Caco-2 (cell line): ENCODE measurements around the gene EPPIN. TPM values are rescaled to one million over a fixed set of nuclear protein-coding genes. Genes with fewer than 3 reads are reported as not detected.
A peak's percentile ranks its signal among the peaks of the same experiment; 100 is the strongest.

Experiments
- BruUV-seq: library from RNA; stranded (reverse); fragments of 400-500 nt; replicated peaks from 2 replicates; lab custom pipeline; 2021; lab: Mats Ljungman, UMichigan
- CTCF ChIA-PET: fragments of 300-600 bp; sonication (Branson Sonifier 250); formaldehyde crosslinking; loops from one replicate; lab custom pipeline; 2022; ENCODE audit warnings: antibody characterized with exemption; lab: Charles Lee
- POLR2A ChIA-PET: fragments of 300-600 bp; sonication (Branson Sonifier 250); formaldehyde crosslinking; loops from one replicate; lab custom pipeline; 2022; ENCODE audit warnings: antibody characterized with exemption; lab: Charles Lee
- DNase-seq, 2 experiments: peaks; one replicate each; pipeline versions ENCODE4 v3.0.0 to v3.0.0-alpha.2; 2020 to 2022
- H3K27me3 ChIP-seq: replicated peaks from 2 replicates; pipeline ENCODE4 v1.6.0; 2011; ENCODE audit warnings: low read length; ENCODE audit not compliant: control insufficient read depth, insufficient read depth
- H3K36me3 ChIP-seq: 2 replicates; pipeline ENCODE4 v1.5.1; 2011; ENCODE audit warnings: low read length; ENCODE audit not compliant: control insufficient read depth, insufficient read depth
- H3K4me1 ChIP-seq: fragments of 250-450 bp; sonication (Bioruptor Pico); 2 replicates; pipeline ENCODE4 v1.5.1; 2020; ENCODE audit warnings: mild to moderate bottlenecking
- H3K4me3 ChIP-seq: 2 replicates; pipeline ENCODE4 v1.5.1; 2011; ENCODE audit warnings: low read depth, mild to moderate bottlenecking, control low read depth, low read length
- H3K9me3 ChIP-seq: fragments of 250-450 bp; sonication (Bioruptor Pico); 2 replicates; pipeline ENCODE4 v1.5.1; 2020; ENCODE audit warnings: mild to moderate bottlenecking, moderate library complexity
- H3K27ac Mint-ChIP-seq: one replicate; pipeline ENCODE4 v1.8.0; 2022; ENCODE audit warnings: mixed read lengths; ENCODE audit not compliant: unreplicated experiment
- H3K27me3 Mint-ChIP-seq: one replicate; pipeline ENCODE4 v1.8.0; 2022; ENCODE audit warnings: mixed read lengths; ENCODE audit not compliant: insufficient read depth, unreplicated experiment
- H3K36me3 Mint-ChIP-seq: one replicate; pipeline ENCODE4 v1.8.0; 2022; ENCODE audit warnings: mild to moderate bottlenecking, mixed read lengths; ENCODE audit not compliant: insufficient read depth, unreplicated experiment
- H3K4me1 Mint-ChIP-seq: one replicate; pipeline ENCODE4 v1.8.0; 2022; ENCODE audit warnings: low read depth, mixed read lengths; ENCODE audit not compliant: unreplicated experiment
- H3K4me3 Mint-ChIP-seq: one replicate; pipeline ENCODE4 v1.8.0; 2022; ENCODE audit warnings: mild to moderate bottlenecking, moderate library complexity, mixed read lengths; ENCODE audit not compliant: unreplicated experiment
- H3K9me3 Mint-ChIP-seq: one replicate; pipeline ENCODE4 v1.8.0; 2022; ENCODE audit warnings: mixed read lengths; ENCODE audit not compliant: unreplicated experiment
- intact Hi-C: fragments of 100-400 bp; cut with micrococcal nuclease; formaldehyde crosslinking; loops from one replicate; pipeline ENCODE4 v1.10.0; 2022; ENCODE audit not compliant: unreplicated experiment
- total RNA-seq: library from RNA; stranded (reverse); gene quantifications from 2 replicates; pipeline ENCODE4 v1.2.3, GENCODE V29; 2022
- TF ChIP-seq, protein P1 (sequence below), 2 experiments: fragments of 200-600 bp in 1 of 2; IDR thresholded peaks; 1 replicate in 1 of 2; 2 replicates in 1 of 2; pipeline versions ENCODE4 v1.5.1 to v1.8.0; 2011 to 2022; ENCODE audit warnings: antibody characterized with exemption in 1 of 2, control low read depth in 1 of 2, inconsistent platforms in 1 of 2, low read depth in 1 of 2, low read length in 1 of 2, mild to moderate bottlenecking in 1 of 2, moderate library complexity in 1 of 2; ENCODE audit not compliant: insufficient read depth in 1 of 2, severe bottlenecking in 1 of 2, unreplicated experiment in 1 of 2

The EPPIN gene
- total RNA-seq, 1 experiment from 2014 or later = not detected

DNA sequence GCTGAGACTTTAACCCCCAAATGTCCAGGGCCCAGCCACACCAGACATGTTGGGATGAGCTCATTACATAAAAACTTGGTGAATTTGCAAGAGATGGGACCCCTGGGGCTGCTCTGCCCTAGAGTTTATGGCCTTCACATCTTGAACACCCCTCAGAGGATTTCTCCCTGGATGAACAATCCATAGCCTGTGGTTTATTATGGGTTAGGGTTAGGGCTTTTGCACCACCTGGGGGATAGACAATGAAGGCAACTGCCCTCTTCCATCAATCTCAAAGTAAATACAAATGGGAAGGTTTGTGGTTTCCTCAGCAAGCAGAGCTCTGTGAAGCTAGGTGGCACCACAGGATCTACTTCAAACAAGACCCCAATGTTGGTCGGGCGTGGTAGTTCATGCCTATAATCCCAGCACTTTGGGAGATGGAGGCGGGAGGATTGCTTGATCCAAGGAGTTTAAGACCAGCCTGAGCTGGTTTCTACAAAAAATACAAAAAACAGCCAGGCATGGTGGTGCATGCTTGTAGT, 49.2 kb downstream of the EPPIN start:
- TF ChIP-seq, protein P1, sequence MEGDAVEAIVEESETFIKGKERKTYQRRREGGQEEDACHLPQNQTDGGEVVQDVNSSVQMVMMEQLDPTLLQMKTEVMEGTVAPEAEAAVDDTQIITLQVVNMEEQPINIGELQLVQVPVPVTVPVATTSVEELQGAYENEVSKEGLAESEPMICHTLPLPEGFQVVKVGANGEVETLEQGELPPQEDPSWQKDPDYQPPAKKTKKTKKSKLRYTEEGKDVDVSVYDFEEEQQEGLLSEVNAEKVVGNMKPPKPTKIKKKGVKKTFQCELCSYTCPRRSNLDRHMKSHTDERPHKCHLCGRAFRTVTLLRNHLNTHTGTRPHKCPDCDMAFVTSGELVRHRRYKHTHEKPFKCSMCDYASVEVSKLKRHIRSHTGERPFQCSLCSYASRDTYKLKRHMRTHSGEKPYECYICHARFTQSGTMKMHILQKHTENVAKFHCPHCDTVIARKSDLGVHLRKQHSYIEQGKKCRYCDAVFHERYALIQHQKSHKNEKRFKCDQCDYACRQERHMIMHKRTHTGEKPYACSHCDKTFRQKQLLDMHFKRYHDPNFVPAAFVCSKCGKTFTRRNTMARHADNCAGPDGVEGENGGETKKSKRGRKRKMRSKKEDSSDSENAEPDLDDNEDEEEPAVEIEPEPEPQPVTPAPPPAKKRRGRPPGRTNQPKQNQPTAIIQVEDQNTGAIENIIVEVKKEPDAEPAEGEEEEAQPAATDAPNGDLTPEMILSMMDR (IDR thresholded peaks at IDR 0.05; ENCODE audit: insufficient read depth in 1 of 2, low read depth in 1 of 2, low read length in 1 of 2, severe bottlenecking in 1 of 2, unreplicated experiment in 1 of 2) = no peak
- POLR2A ChIA-PET = no interaction called here

GRCh38 chr20:45496166-45496565, 51.0 kb downstream of the EPPIN start:
- H3K4me3 Mint-ChIP-seq = no peak overlapping the region

More for the DNA sequence above, 49.2 kb downstream of the EPPIN start:
- BruUV-seq = no TSS peak
- Mint-ChIP-seq H3K27me3 (peaks cover 28% of the 10 kb centered on the region), H3K4me1 (peaks cover 5% of the 10 kb centered on the region), H3K36me3 (no peaks in the 10 kb centered on the region), H3K9me3 (no peaks in the 10 kb centered on the region), H3K27ac (no peak overlapping the region), H3K4me3 (no peak overlapping the region)
- H3K4me1 ChIP-seq = no peaks in the 10 kb centered on the region
- intact Hi-C loops = no loop called here
- no peaks in the 10 kb centered on the region for H3K9me3 ChIP-seq
- H3K27me3 ChIP-seq = no peaks in the 10 kb centered on the region; the same call in none of the 2 replicates
- DNase-seq = peak in 1 of 2 experiments; percentile 34
- CTCF ChIA-PET = no interaction called here
- no peaks in the 10 kb centered on the region for H3K36me3 ChIP-seq
- no peak overlapping the region for H3K4me3 ChIP-seq

DNA sequence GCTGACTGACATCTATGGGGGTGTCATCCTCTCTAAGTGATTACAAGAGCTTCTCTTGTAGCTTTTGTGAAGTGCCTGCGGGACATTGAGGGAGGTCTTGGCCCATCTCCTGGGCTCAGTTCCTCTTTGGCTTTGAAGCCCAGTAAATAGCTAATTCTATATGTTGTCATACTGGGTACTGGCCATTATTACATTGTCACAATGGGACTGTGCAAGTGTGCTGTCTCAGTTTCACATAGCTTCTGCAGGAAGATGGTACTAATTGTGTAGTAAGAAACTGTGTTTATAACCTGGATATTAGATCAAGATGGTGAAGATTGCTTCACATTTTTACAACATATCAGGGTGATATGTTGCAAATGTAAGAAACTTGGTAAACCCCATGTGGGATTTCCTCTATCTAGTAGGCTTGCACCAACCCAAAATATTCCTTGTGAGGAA, 51.7 kb downstream of the EPPIN start:
- H3K27me3 ChIP-seq = no peaks in the 10 kb centered on the region; the same call in none of the 2 replicates
- H3K27me3 Mint-ChIP-seq = peaks cover 33% of the 10 kb centered on the region
- no TSS peak for BruUV-seq
- no peaks in the 10 kb centered on the region for H3K36me3 ChIP-seq
- ChIA-PET POLR2A (no interaction called here), CTCF (no interaction called here)
- no peak overlapping the region for H3K27ac Mint-ChIP-seq
- intact Hi-C loops = no loop called here
- DNase-seq = no peak
- H3K9me3 ChIP-seq = no peaks in the 10 kb centered on the region
- H3K9me3 Mint-ChIP-seq = no peaks in the 10 kb centered on the region
- no peaks in the 10 kb centered on the region for H3K4me1 ChIP-seq
- no peak overlapping the region for H3K4me3 ChIP-seq
- H3K4me3 Mint-ChIP-seq = no peak overlapping the region
- TF ChIP-seq, protein P1 (IDR thresholded peaks at IDR 0.05; ENCODE audit: insufficient read depth in 1 of 2, low read depth in 1 of 2, low read length in 1 of 2, severe bottlenecking in 1 of 2, unreplicated experiment in 1 of 2) = no peak
- peaks cover 5% of the 10 kb centered on the region for H3K4me1 Mint-ChIP-seq
- no peaks in the 10 kb centered on the region for H3K36me3 Mint-ChIP-seq

More at GRCh38 chr20:45496166-45496565, 51.0 kb downstream of the EPPIN start:
- Histone ChIP-seq H3K4me3 (no peak overlapping the region), H3K36me3 (no peaks in the 10 kb centered on the region), H3K9me3 (no peaks in the 10 kb centered on the region), H3K27me3 (no peaks in the 10 kb centered on the region; the same call in none of the 2 replicates), H3K4me1 (no peaks in the 10 kb centered on the region)
- no peak for DNase-seq
- BruUV-seq = no TSS peak
- CTCF ChIA-PET = no interaction called here
- intact Hi-C loops = no loop called here
- H3K36me3 Mint-ChIP-seq = no peaks in the 10 kb centered on the region
- POLR2A ChIA-PET = no interaction called here
- peaks cover 31% of the 10 kb centered on the region for H3K27me3 Mint-ChIP-seq
- TF ChIP-seq, protein P1 (IDR thresholded peaks at IDR 0.05; ENCODE audit: insufficient read depth in 1 of 2, low read depth in 1 of 2, low read length in 1 of 2, severe bottlenecking in 1 of 2, unreplicated experiment in 1 of 2) = no peak
- H3K4me1 Mint-ChIP-seq = peaks cover 5% of the 10 kb centered on the region
- no peaks in the 10 kb centered on the region for H3K9me3 Mint-ChIP-seq
- no peak overlapping the region for H3K27ac Mint-ChIP-seq

Other genes with a start within 250 kb of the EPPIN start
- gene RBPJL, start 240.6 kb downstream of the EPPIN start, total RNA-seq = not detected in 2 replicates
- not detected in 2 replicates for gene MATN4, start 239.1 kb downstream of the EPPIN start, total RNA-seq
- gene SDC4, start 199.0 kb downstream of the EPPIN start, total RNA-seq = 227 and 242 TPM in 2 replicates
- 62.1 and 67.1 TPM in 2 replicates for gene SYS1, start 184.2 kb downstream of the EPPIN start, total RNA-seq
- not detected in 2 replicates for gene TP53TG5, start 169.1 kb downstream of the EPPIN start, total RNA-seq
- 71.0 and 74.3 TPM in 2 replicates for gene DBNDD2, start 139.1 kb downstream of the EPPIN start, total RNA-seq
- 239 and 259 TPM in 2 replicates for gene PIGT, start 131.3 kb downstream of the EPPIN start, total RNA-seq
- 14.3 and 16.9 TPM in 2 replicates for gene WFDC2, start 77.6 kb downstream of the EPPIN start, total RNA-seq
- not detected in 2 replicates for gene SPINT3, start 31.8 kb downstream of the EPPIN start, total RNA-seq
- gene WFDC6, start 7.9 kb downstream of the EPPIN start, total RNA-seq = not detected in 2 replicates
- not detected in 2 replicates for gene WFDC8, start 31.9 kb upstream of the EPPIN start, total RNA-seq
- not detected in 2 replicates for gene WFDC10A, start 82.3 kb upstream of the EPPIN start, total RNA-seq
- not detected in 2 replicates for gene WFDC9, start 83.9 kb upstream of the EPPIN start, total RNA-seq
- not detected in 2 replicates for gene WFDC11, start 122.8 kb upstream of the EPPIN start, total RNA-seq
- not detected in 2 replicates for gene WFDC13, start 154.6 kb upstream of the EPPIN start, total RNA-seq
- gene WFDC10B, start 157.6 kb upstream of the EPPIN start, total RNA-seq = not detected in 2 replicates
- gene SPINT4, start 174.9 kb upstream of the EPPIN start, total RNA-seq = not detected in 2 replicates
- 1.1 and 1.7 TPM in 2 replicates for gene WFDC3, start 244.5 kb upstream of the EPPIN start, total RNA-seq
- gene DNTTIP1, start 244.6 kb upstream of the EPPIN start, total RNA-seq = 89.3 and 105 TPM in 2 replicates